ENCODE results near the gene BRINP3. TPM values are rescaled to one million over a fixed set of nuclear protein-coding genes. Genes with fewer than 3 reads are reported as not detected.

BRINP3 gene
- total RNA-seq, 2 donors from 2014 or later, result 6.8 to 8.0 TPM

- Histone ChIP-seq H3K27me3 (no peaks in the 10 kb centered on the region), H3K9me3 (no peaks in the 10 kb centered on the region), H3K4me1 (no peaks in the 10 kb centered on the region), H3K36me3 (no peaks in the 10 kb centered on the region), H3K4me3 (no peak overlapping the region), H3K27ac (no peak overlapping the region)
- no peak for DNase-seq (ENCODE audit: low spot score)
- no peak for TF ChIP-seq CTCF (IDR thresholded peaks at IDR 0.05)
Measured at GRCh38 chr1:190192627-190193026, 285.0 kb downstream of the BRINP3 start.

GRCh38 chr1:190183588-190183987, 294.1 kb downstream of the BRINP3 start:
- TF ChIP-seq CTCF (IDR thresholded peaks at IDR 0.05), result no peak
- H3K27ac ChIP-seq, result no peak overlapping the region
- no peaks in the 10 kb centered on the region for H3K36me3 ChIP-seq
- DNase-seq (ENCODE audit: low spot score), result no peak
- no peak overlapping the region for H3K4me3 ChIP-seq
- no peaks in the 10 kb centered on the region for H3K9me3 ChIP-seq
- no peaks in the 10 kb centered on the region for H3K27me3 ChIP-seq
- no peaks in the 10 kb centered on the region for H3K4me1 ChIP-seq

GRCh38 chr1:190179817-190180216, 297.8 kb downstream of the BRINP3 start:
- Histone ChIP-seq H3K36me3 (no peaks in the 10 kb centered on the region), H3K4me3 (no peak overlapping the region), H3K27ac (no peak overlapping the region), H3K9me3 (no peaks in the 10 kb centered on the region), H3K4me1 (no peaks in the 10 kb centered on the region), H3K27me3 (no peaks in the 10 kb centered on the region)
- no peak for TF ChIP-seq CTCF (IDR thresholded peaks at IDR 0.05)
- DNase-seq (ENCODE audit: low spot score), result no peak

GRCh38 chr1:190178827-190179226, 298.8 kb downstream of the BRINP3 start:
- Histone ChIP-seq H3K27ac (no peak overlapping the region), H3K27me3 (no peaks in the 10 kb centered on the region), H3K9me3 (no peaks in the 10 kb centered on the region), H3K4me1 (no peaks in the 10 kb centered on the region), H3K36me3 (no peaks in the 10 kb centered on the region), H3K4me3 (no peak overlapping the region)
- no peak for DNase-seq (ENCODE audit: low spot score)
- TF ChIP-seq CTCF (IDR thresholded peaks at IDR 0.05), result no peak

- Histone ChIP-seq H3K27ac (no peak overlapping the region), H3K4me1 (no peaks in the 10 kb centered on the region), H3K4me3 (no peak overlapping the region), H3K27me3 (no peaks in the 10 kb centered on the region), H3K9me3 (no peaks in the 10 kb centered on the region), H3K36me3 (no peaks in the 10 kb centered on the region)
- TF ChIP-seq CTCF (IDR thresholded peaks at IDR 0.05), result no peak
- no peak for DNase-seq (ENCODE audit: low spot score)
Measured at GRCh38 chr1:190177555-190177954, 300.1 kb downstream of the BRINP3 start.

- no peak overlapping the region for H3K4me3 ChIP-seq
- no peaks in the 10 kb centered on the region for H3K36me3 ChIP-seq
- H3K27me3 ChIP-seq, result no peaks in the 10 kb centered on the region
- no peaks in the 10 kb centered on the region for H3K9me3 ChIP-seq
- H3K27ac ChIP-seq, result no peak overlapping the region
- H3K4me1 ChIP-seq, result no peaks in the 10 kb centered on the region
- no peak for DNase-seq (ENCODE audit: low spot score)
- TF ChIP-seq CTCF (IDR thresholded peaks at IDR 0.05), result no peak
Measured at GRCh38 chr1:190176776-190177175, 300.9 kb downstream of the BRINP3 start.
